H7 (cell line): ENCODE measurements around the gene PAPPA2. TPM values are rescaled to one million over a fixed set of nuclear protein-coding genes. Genes with fewer than 3 reads are reported as not detected.

Experiments used
- DNase-seq: peaks from one replicate; pipeline ENCODE4 v3.0.0; 2012
- H3K27me3 ChIP-seq: 2 replicates; pipeline ENCODE4 v1.6.0; 2011; ENCODE audit warnings: mild to moderate bottlenecking, low read length; ENCODE audit not compliant: control insufficient read depth, insufficient read depth
- H3K36me3 ChIP-seq: replicated peaks from 2 replicates; pipeline ENCODE4 v1.5.1; 2011; ENCODE audit warnings: low read length; ENCODE audit not compliant: control insufficient read depth, insufficient read depth
- H3K4me3 ChIP-seq: 2 replicates; pipeline ENCODE4 v1.5.1; 2011; ENCODE audit warnings: low read depth, mild to moderate bottlenecking, control low read depth, low read length, moderate library complexity; ENCODE audit not compliant: insufficient read depth
- total RNA-seq: library from RNA; depleted of rRNA; stranded (reverse); fragments of >200 nt; shearing (Covaris generic); gene quantifications from 2 replicates; pipeline ENCODE4 v1.2.3, GENCODE V29; 2014

Gene PAPPA2
- total RNA-seq, 1 experiment from 2014 or later: 0.45 TPM

DNA sequence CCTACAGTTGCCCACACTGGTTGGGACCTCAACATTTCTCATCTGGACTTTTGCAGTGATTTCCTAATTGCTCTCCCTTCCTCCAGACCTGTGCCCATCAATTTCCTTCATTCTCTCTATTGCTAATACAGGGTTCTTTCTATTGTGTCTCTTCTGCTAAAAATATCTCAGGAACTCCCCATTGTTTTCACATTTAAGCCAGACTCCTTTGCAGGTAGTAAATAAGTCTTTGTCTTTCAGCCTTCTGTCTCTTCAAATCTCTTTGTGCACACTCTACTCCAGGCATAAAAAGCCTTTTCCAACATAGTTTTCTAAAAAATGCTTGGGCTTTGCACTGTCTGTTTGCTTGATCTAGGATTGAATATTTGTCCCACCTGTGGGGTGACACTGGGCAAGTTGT is 340.6 kb downstream of the PAPPA2 start:
- H3K4me3 ChIP-seq: no peak overlapping the region
- no peaks in the 10 kb centered on the region for H3K36me3 ChIP-seq
- no peaks in the 10 kb centered on the region for H3K27me3 ChIP-seq
- DNase-seq: no peak

DNA sequence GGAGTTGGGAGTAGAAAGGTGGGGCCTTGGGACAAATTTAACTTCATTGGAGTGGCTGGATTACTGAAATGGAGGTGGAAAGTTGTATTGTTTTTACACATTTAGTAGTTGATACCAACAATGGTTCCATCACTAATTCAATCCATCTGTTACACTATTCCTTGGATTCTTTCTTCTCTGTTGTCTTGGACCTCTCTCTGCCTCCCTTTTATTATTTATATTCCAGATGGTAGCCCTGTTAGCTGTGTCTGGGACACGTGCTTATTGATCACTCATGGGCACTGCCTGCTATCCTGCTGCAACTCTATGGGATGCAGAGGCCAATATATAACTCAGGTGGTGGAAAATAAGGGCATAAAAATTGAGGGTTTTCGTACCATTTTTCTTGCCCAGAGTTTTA is 346.3 kb downstream of the PAPPA2 start:
- Histone ChIP-seq H3K27me3 (no peaks in the 10 kb centered on the region), H3K4me3 (no peak overlapping the region), H3K36me3 (no peaks in the 10 kb centered on the region)
- no peak for DNase-seq

DNA sequence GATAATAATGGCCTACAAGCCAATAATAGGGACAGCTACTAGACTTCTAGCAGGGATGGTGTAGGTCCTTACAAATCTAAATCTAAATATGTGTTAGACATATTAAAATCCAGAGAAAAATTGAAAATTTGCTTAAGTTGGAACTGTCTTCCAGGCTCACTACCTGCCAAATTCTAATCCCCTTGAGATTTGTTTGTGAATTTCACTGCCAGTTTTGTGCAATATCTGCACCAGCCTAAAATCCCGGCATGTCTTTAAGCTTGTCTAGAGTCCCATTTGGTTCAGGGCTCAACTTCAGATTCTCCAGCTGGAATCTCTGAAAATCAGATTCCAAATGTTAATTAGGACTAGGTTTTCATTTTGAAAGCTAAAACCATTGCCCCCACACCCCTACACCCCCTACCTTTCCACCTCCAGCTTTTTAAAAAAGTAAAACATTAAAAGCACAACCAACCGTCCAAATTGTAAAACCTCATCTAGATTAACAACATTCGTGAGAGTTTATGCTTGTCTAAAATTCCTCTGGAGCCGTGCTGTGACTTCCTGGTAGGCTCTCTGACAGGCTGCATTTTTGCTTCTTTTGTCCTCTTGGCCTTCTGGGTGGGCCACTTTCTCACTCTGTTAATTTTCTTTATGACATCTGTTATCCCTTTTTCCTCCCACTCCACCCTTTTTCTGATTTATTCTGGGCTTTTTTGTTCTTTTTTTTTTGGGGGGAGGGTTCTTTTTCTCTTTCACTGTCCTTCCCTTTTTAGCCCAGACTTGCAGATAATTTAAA is 348.7 kb downstream of the PAPPA2 start:
- DNase-seq: no peak
- Histone ChIP-seq H3K27me3 (no peaks in the 10 kb centered on the region), H3K36me3 (no peaks in the 10 kb centered on the region), H3K4me3 (no peak overlapping the region)

DNA sequence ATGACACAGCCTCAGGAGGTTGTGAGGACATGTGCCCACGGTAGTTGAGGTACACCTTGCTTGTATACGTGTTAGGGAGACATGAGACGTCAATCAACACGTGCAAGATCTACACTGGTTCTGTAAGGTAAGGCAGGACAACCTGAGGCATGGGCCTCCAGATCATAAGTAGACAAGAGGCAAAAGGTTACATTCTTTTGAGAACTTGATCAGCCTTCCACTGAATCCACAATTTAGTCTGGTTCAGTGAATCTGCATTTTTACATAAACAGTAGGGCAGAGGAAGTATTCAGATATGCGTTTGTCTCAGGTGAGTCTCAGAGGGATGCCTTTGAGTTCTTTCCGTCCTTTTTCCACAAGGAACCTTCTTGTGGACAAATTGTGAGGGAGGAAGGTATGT is 352.6 kb downstream of the PAPPA2 start:
- H3K27me3 ChIP-seq: no peaks in the 10 kb centered on the region
- no peak for DNase-seq
- H3K36me3 ChIP-seq: no peaks in the 10 kb centered on the region
- H3K4me3 ChIP-seq: no peak overlapping the region

DNA sequence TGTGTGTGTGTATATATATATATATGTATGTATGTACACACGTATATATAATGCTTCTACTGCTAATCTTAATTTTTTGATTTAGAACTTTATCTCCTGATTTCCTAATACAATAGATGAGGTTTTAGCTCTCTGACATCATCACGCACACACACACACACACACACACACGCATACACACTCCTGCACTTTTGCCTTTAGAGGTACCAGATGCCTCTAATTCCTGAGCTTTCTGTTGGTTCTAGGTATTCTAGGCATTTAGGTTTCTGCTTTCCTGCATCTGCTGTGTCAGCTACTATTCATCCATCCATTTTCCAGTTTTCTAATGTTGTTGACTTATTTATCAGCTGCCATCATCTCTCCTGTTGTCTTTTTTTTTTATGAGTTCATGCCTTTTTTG is 353.3 kb downstream of the PAPPA2 start:
- no peak for DNase-seq
- H3K27me3 ChIP-seq: no peaks in the 10 kb centered on the region
- no peak overlapping the region for H3K4me3 ChIP-seq
- H3K36me3 ChIP-seq: no peaks in the 10 kb centered on the region

DNA sequence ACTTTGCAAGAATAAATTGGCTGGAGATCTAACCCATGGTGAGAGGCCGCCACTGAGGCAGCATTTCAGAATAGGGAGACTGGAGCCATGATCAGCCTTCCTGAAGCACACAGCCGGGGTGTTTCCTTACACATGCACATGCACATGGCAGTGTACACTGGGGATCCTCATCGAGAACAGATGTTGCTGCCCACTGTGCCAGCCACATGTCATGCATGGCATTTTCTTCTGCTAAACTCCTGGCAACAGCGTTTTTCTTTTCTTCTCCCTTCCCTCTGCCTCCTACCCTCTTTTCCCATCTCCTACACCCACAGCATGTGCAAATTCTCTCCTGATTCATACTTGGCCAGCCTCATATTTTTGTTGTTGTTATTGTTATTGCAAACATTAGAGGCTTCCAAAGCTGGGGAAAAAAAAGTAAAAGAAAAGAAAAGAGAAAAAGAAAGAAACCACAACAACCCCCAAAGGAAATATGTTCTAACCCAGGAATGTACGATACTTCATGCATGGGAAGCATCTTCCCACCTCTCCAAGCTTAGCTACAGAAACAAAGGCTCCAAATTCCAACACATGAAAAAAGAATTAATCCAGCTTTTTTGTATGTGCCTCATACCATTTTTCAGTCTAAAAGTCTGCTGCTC is 357.5 kb downstream of the PAPPA2 start:
- Histone ChIP-seq H3K27me3 (no peaks in the 10 kb centered on the region), H3K36me3 (no peaks in the 10 kb centered on the region), H3K4me3 (no peak overlapping the region)
- no peak for DNase-seq

DNA sequence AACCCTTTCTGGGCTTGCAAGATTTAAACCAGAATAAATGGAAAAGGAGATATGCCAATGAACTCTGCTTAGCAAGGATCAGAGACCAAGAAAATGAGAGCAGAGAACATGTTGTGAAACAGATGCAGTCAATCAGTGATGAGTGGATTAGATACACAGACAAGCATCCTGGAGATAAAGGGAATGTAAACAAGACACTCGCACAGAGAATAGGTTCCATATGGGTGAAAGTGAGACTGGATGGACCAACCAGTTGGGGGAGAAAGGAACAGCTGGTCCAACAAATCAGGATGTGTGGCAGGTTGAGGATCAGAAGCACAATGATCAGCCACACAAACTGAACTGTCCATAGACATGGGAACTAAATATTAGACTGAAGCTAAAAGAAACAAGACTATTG is 363.3 kb downstream of the PAPPA2 start:
- DNase-seq: no peak
- no peaks in the 10 kb centered on the region for H3K36me3 ChIP-seq
- no peaks in the 10 kb centered on the region for H3K27me3 ChIP-seq
- H3K4me3 ChIP-seq: no peak overlapping the region

DNA sequence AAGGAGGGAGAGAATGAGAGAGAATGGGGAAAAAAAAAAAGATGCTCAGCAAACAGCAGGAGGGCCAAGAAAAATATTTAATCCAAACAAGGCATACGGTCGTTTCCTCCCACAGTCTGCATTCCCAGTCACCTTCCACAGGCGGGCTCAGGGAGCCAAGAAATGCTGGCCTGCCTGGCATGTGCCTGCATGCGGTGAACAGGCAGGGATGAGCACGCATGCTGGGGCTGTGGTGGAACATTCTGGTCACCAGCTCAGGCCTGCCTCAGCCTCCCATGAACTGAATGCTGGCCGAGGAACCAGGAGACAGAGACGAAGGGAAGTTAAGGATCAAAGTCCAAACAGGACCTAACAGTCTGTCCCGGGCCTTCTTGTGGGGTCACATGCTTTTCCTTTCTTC is 366.3 kb downstream of the PAPPA2 start:
- H3K27me3 ChIP-seq: no peaks in the 10 kb centered on the region
- DNase-seq: no peak
- no peaks in the 10 kb centered on the region for H3K36me3 ChIP-seq
- H3K4me3 ChIP-seq: no peak overlapping the region

DNA sequence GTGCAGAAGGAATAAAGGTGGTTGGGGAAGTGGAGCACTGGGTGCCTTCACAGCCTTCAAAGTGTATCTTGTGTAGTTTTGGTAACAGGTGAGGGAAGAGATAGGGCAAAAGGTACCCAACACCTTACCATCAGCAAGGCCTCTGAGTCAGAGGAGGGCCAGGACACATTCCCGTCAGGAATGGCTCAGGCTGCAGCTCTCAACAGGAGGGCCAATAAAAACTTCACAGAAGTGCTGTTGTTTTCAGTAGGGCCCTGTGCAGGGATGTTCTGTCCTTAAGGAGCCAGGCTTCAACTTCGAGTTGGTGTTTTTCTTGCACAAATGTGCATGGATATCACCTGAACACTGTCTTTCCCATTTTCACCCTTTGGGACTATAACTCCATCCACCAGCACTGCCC is 368.2 kb downstream of the PAPPA2 start:
- Histone ChIP-seq H3K4me3 (no peak overlapping the region), H3K27me3 (no peaks in the 10 kb centered on the region), H3K36me3 (no peaks in the 10 kb centered on the region)
- no peak for DNase-seq

DNA sequence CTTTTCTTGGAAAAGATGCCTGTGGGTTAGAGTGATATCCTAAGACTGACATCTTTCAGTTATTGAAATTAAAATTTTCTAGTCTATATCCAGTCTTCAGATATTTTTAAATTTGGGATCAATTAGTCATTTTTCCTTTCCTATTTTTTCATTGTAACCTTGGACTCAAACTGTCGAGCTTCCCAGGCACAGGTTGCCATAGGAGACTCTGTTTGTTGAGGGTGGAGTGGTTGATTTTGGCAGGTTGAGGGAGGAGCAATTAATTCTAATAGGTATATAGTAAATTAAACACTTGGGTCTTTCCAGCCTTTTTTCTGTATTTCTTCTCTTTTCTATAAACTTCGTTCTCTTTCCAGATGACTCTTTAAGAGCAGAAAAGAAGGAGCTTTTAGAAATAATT is 374.7 kb downstream of the PAPPA2 start:
- no peak for DNase-seq
- H3K36me3 ChIP-seq: no peaks in the 10 kb centered on the region
- no peaks in the 10 kb centered on the region for H3K27me3 ChIP-seq
- no peak overlapping the region for H3K4me3 ChIP-seq

DNA sequence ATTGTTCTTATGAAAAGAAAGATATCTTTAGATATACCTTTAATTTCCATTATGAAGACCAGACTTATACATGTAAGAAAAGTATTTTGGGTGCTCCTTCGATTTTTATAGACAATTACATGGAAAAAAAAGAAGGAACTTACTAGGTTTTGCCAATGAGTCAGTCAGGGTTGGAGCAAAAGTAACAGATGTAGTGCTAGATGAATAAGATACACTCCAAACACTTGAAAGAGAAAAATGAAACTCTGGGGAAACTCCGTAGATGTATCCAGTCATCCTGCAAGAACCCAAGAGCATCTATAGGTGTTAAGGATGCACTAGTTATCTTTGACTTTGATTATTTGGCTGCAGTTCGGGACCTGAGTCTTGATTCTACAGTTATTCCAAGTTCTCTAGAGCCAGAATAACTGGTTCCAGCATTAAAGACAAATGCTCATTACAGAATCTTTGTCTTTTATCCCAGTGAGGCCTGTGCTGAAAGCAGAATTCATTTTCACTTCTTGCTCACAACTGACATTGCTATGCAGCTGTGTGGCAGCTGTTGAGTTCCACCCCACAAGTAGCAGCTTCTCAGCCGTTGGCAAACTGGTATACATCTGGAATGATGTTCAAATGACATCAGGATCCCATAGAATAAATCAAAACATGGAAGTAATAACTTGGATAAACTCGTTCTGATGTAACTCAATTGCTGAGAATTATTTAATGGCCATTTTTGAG is 375.5 kb downstream of the PAPPA2 start:
- no peak for DNase-seq
- no peak overlapping the region for H3K4me3 ChIP-seq
- no peaks in the 10 kb centered on the region for H3K27me3 ChIP-seq
- H3K36me3 ChIP-seq: no peaks in the 10 kb centered on the region

DNA sequence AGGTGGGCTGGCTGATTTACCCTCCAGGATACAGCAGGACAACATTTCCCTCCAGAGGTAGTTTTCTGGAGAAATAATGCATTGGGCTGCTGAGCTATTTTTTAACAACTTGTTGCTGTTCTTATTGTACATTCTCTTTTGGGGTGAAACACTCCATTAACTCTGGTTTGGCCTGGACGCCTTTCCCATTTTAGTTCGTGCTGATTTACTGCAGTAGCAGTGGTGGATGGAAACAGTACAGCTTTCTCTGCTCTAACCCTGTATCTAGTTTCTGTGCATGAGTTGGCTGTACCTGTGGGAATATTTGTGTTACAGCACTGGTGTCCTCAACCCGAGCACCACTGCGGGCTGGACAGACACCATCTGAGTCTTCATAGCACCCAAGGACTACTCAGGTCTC is 376.2 kb downstream of the PAPPA2 start:
- Histone ChIP-seq H3K4me3 (no peak overlapping the region), H3K27me3 (no peaks in the 10 kb centered on the region), H3K36me3 (no peaks in the 10 kb centered on the region)
- DNase-seq: no peak

DNA sequence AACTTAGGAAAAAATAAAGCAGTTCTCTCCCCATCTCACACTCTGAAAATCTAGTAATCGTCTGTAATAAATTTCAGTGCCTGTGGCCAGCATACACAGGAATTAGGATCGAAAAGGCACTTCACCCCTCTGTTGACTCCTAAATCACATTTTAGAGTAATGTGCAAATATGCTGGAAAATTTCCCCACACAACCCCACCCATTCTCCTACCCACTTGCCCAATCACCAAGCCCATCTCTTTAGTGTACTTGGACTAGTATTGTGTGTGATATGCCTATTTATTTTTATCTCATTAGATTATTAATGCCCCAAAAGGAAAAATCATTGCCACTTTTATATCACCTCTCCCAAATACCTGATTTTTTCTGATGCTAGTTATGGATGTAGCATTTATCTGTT is 378.3 kb downstream of the PAPPA2 start:
- H3K4me3 ChIP-seq: no peak overlapping the region
- no peaks in the 10 kb centered on the region for H3K36me3 ChIP-seq
- no peaks in the 10 kb centered on the region for H3K27me3 ChIP-seq
- DNase-seq: no peak

DNA sequence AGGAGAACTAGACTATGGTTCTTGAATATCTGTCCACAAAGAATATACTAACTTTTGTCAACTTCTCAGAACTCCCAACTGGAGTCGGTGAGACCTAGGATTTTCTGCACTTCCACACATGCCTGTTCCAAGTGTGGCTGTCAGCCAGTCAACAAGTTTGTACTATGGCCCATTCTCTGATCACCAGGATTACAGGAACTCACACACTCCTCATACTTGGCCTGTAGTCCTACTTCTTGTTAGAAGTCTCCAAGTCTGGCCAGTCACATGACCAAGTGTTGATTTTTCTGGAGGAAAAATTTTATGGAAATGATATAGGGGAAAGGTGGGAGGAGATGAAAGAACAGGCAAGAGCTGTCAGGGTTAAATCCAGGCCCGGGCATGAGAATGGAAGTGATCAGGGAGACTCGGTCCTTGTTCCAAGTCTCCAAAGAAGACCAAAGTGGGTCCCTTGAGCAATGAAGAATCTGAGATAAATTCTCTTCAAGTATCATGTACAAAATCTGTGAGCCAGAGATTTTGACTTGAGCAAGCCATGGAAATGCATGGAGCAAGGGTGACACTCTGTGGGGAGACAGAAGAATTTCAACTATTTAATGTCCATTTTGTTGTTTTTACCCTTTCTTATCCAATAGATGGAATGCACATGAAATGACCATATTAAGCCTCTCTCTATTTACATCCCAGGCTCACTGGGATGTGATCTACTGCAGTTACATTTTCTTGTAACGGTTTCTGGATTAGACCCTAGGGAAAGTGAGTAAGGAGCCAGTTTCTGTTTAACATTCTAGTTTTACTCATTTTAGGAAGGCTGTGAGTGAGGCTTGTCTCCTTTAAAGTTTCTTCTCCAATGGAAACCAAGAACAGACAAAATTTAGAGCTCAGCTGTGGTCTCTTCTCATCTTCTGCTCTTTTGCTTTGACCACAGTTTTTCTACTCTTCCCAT is 380.6 kb downstream of the PAPPA2 start:
- H3K36me3 ChIP-seq: no peaks in the 10 kb centered on the region
- no peak overlapping the region for H3K4me3 ChIP-seq
- DNase-seq: peak; percentile 10
- no peaks in the 10 kb centered on the region for H3K27me3 ChIP-seq
